SK-MEL-5 (cell line): ENCODE measurements around the gene TOM1. TPM values are rescaled to one million over a fixed set of nuclear protein-coding genes. Genes with fewer than 3 reads are reported as not detected.
"Not testable (repeated sequence)": the region's sequence is repeated elsewhere in the genome, so short reads cannot be mapped to it uniquely, and the experiment has no call there.

Experiments used
- DNase-seq: peaks from one replicate; pipeline ENCODE4 v3.0.0-alpha.2; 2016; ENCODE audit warnings: low read depth, low spot score
- in situ Hi-C: cut with HindIII; loops from 2 replicates; pipeline ENCODE4 v1.10.0; 2016; ENCODE audit warnings: low sequenced_read_pairs, high pct_unique_total_duplicates, low pct_unique_long_range_greater_than_20kb
- total RNA-seq: library from RNA; depleted of rRNA; stranded (reverse); fragments of >200 nt; shearing (Covaris generic); gene quantifications from 2 replicates; pipeline ENCODE4 v1.2.3, GENCODE V29; 2014

The TOM1 gene
- total RNA-seq, 1 experiment from 2014 or later = 73.1 TPM

- no peak for DNase-seq
- in situ Hi-C loops = no loop called here
These were observed 78.0 kb downstream of the TOM1 start for GRCh38 chr22:35377735-35378134.

DNA sequence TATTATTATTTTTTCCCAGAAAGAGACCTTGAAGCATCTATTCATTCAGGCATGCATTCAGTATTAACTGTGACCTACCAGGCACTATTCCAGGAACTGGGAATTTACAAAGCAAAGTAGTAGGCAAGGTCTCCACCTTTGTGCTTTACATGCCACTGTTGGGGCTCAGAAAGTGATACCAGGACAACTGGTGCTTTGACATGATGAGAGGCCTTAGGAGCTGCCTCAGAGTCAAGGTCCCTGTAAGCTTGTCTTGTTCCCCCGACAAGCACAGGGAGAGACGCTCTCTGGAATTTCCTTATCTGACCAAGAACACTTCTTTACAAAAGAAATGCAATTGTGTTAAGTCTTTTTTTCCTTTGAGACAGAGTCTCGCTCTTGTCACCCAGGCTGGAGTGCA, 78.9 kb downstream of the TOM1 start:
- in situ Hi-C loops = no loop called here
- DNase-seq = no peak

- no peak for DNase-seq
- in situ Hi-C loops = no loop called here
These were observed 79.7 kb downstream of the TOM1 start for GRCh38 chr22:35379146-35379993.

DNA sequence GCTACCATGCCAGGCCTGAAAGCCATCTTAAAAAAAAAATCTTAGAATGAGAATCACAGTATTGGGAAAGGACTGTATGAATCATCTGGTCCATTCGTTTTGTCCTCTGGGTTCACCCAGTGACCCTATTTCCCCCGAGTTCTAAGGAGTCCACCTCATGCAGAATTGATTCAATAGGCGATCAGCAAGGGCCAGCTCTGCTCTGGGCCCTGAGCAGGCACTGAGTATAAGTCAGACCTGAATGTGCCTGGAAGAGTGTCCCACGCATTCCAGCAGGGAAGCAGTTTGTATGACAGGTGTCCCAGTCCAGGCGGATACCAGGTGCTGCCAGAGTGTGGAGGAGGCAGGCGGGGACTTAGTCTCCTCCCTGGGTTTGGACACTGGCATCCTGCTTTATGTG, 80.3 kb downstream of the TOM1 start:
- in situ Hi-C loops = no loop called here
- DNase-seq = no peak

- peak; percentile 89 for DNase-seq
- in situ Hi-C loops = no loop called here
These were observed 81.1 kb downstream of the TOM1 start, which contains the start of gene HMOX1 for GRCh38 chr22:35380537-35381423. HMOX1 (plus strand) TSS chr22:35381096; CDS start chr22:35381174, 78 bp downstream.

DNA sequence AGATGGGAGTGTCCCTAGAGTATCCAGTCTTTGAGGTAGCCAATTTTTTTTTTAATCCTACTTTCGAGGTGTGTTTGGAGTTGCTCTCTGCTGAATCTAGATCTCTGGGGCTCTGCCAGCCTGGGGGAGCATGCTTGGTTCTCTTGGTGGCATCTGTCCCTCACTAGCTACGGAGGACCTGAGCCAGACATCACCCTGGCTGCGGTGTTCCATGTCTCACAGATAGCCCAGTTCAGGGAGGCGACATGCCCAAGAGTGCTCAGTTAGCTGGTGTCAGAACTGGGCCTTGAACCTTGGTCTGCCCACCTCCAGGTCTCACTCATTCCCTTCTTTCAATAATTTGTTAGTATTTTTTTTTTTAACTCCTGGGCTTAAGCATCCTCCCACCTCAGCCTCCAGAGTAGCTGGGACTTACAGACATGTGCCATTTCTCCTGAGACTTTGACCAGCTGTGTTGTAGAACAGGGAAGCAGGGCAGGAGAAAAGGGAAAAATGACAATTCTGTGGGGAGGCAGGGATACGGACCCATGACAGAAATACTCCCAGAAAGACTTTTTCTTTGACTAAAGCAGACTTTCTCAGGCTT, 81.8 kb downstream of the TOM1 start:
- in situ Hi-C loops = no loop called here
- DNase-seq = no peak

- in situ Hi-C loops = no loop called here
- no peak for DNase-seq
These were observed 84.0 kb downstream of the TOM1 start for GRCh38 chr22:35383679-35384071.

GRCh38 chr22:35384527-35384926, 84.8 kb downstream of the TOM1 start:
- in situ Hi-C loops = no loop called here
- no peak for DNase-seq

DNA sequence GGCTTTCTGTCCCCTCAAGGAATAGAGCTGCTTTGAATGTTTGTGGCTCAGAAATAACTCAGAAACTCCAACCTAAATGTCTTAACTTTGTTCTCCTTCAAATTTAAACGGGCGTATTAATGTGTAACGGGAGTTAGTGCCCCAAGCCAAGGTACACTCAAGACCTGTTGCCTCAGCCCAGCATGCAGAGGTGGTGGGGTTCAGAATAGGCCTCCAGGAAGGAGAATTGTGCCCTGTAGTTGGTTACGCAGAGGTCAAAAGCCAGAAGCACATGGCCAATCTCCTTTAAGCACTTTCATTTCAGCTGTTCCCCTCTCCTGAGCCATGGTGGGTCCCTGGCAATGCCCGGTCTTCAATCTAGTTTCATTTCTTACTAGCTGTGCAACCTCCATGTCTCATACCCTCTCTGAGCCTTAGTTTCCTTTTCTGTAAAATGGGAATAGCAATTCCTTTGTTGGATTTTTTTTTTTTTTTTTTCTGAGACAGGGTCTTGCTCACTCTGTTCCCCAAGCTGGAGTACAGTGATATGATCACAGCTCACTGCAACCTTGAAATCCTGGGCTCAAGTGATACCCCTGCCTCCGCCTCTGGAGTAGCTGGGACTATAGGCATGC, 85.4 kb downstream of the TOM1 start:
- no peak for DNase-seq
- in situ Hi-C loops = no loop called here

DNA sequence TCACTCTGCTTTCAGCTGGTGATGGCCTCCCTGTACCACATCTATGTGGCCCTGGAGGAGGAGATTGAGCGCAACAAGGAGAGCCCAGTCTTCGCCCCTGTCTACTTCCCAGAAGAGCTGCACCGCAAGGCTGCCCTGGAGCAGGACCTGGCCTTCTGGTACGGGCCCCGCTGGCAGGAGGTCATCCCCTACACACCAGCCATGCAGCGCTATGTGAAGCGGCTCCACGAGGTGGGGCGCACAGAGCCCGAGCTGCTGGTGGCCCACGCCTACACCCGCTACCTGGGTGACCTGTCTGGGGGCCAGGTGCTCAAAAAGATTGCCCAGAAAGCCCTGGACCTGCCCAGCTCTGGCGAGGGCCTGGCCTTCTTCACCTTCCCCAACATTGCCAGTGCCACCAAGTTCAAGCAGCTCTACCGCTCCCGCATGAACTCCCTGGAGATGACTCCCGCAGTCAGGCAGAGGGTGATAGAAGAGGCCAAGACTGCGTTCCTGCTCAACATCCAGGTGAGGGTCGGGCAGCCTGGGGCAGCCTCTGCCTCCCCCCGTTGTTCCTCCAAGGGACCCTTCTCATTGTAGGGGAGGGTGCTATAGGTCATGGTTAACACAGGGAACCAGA, 87.1 kb downstream of the TOM1 start:
- in situ Hi-C loops = no loop called here
- no peak for DNase-seq

GRCh38 chr22:35390933-35391332, 91.2 kb downstream of the TOM1 start:
- in situ Hi-C loops = no loop called here

GRCh38 chr22:35392357-35392756, 92.7 kb downstream of the TOM1 start:
- DNase-seq = no peak
- in situ Hi-C loops = no loop called here

More at GRCh38 chr22:35390933-35391332, 91.2 kb downstream of the TOM1 start:
- DNase-seq = no peak

- no peak for DNase-seq
- in situ Hi-C loops = no loop called here
These were observed 93.7 kb downstream of the TOM1 start for GRCh38 chr22:35393116-35394010.

DNA sequence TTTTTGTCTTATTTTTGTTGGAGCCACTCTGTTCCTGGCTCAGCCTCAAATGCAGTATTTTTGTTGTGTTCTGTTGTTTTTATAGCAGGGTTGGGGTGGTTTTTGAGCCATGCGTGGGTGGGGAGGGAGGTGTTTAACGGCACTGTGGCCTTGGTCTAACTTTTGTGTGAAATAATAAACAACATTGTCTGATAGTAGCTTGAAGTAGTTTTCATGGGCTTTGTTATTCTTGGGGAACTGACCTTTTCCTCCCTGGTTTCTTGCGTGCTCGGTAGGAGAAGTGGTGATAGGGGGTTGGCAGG, 94.3 kb downstream of the TOM1 start:
- DNase-seq = no peak
- in situ Hi-C loops = no loop called here

DNA sequence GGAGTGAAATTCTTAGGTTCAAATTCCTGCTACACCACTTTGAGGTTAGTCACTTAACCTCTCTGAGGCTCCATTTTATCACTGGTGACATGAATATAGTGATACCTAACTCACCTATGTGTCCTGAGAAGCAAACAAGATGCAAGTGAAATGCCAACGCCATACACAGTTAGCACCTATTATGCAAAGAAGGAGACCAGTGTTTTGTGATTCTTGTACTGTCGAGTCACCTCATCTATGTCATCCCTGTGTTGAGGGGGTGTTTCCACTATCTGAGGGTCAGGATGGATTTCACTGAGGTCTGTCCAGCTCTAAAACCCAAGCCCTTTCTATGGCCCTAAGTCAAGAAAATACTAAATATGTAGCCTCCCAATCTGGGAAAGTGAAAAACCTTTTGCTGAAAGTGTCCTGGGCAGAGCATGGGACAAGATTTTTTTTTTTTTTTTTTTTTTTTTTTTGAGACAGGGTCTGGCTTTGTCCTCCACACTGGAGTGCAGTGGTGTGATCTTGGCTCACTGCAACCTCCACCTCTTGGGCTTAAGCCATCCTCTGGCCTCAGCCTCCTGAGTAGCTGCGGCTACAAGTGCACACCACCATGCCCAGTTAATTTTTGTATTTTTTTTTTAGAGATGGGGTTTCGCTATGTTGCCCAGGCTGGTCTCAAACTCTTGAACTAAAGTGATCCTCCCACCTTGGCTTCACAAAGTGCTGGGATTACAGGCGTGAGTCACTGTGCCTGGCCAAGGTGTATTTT, 95.3 kb downstream of the TOM1 start:
- in situ Hi-C loops = no loop called here
- no peak for DNase-seq

- in situ Hi-C loops, DNase-seq: not testable (repeated sequence)
These were observed 96.9 kb downstream of the TOM1 start for GRCh38 chr22:35396622-35397021.
